ENCODE data around the gene TENM4.

TENM4 gene

GRCh38 chr11:79119491-79120284, 321.1 kb downstream of the TENM4 start:
- TF ChIP-seq NFIC (IDR thresholded peaks at IDR 0.05): no peak
- no peak for TF ChIP-seq EGR1 (IDR thresholded peaks at IDR 0.05)
- TF ChIP-seq ZBTB7A (IDR thresholded peaks at IDR 0.05; ENCODE audit: low read depth): no peak
- no peak for TF ChIP-seq TAF1 (IDR thresholded peaks at IDR 0.05; ENCODE audit: low read depth)
- TF ChIP-seq CEBPB (IDR thresholded peaks at IDR 0.05): no peak
- TF ChIP-seq TCF12 (IDR thresholded peaks at IDR 0.05; ENCODE audit: low read depth): no peak
- no peak for TF ChIP-seq RAD21 (IDR thresholded peaks at IDR 0.05; ENCODE audit: low read depth)
- no peak for TF ChIP-seq FOXM1 (IDR thresholded peaks at IDR 0.05; ENCODE audit: borderline replicate concordance, low read depth)
- TF ChIP-seq, protein P1, sequence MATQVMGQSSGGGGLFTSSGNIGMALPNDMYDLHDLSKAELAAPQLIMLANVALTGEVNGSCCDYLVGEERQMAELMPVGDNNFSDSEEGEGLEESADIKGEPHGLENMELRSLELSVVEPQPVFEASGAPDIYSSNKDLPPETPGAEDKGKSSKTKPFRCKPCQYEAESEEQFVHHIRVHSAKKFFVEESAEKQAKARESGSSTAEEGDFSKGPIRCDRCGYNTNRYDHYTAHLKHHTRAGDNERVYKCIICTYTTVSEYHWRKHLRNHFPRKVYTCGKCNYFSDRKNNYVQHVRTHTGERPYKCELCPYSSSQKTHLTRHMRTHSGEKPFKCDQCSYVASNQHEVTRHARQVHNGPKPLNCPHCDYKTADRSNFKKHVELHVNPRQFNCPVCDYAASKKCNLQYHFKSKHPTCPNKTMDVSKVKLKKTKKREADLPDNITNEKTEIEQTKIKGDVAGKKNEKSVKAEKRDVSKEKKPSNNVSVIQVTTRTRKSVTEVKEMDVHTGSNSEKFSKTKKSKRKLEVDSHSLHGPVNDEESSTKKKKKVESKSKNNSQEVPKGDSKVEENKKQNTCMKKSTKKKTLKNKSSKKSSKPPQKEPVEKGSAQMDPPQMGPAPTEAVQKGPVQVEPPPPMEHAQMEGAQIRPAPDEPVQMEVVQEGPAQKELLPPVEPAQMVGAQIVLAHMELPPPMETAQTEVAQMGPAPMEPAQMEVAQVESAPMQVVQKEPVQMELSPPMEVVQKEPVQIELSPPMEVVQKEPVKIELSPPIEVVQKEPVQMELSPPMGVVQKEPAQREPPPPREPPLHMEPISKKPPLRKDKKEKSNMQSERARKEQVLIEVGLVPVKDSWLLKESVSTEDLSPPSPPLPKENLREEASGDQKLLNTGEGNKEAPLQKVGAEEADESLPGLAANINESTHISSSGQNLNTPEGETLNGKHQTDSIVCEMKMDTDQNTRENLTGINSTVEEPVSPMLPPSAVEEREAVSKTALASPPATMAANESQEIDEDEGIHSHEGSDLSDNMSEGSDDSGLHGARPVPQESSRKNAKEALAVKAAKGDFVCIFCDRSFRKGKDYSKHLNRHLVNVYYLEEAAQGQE (IDR thresholded peaks at IDR 0.05; ENCODE audit: low read depth): no peak
- no peak for TF ChIP-seq TEAD4 (IDR thresholded peaks at IDR 0.05)
- TF ChIP-seq EP300 (IDR thresholded peaks at IDR 0.05; ENCODE audit: borderline replicate concordance): no peak

- TF ChIP-seq, protein P2, sequence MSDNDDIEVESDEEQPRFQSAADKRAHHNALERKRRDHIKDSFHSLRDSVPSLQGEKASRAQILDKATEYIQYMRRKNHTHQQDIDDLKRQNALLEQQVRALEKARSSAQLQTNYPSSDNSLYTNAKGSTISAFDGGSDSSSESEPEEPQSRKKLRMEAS (IDR thresholded peaks at IDR 0.05): no peak
- TF ChIP-seq TAF1 (IDR thresholded peaks at IDR 0.05; ENCODE audit: low read depth) (no peak), YY1 (IDR thresholded peaks at IDR 0.05; ENCODE audit: low read depth) (no peak), EGR1 (IDR thresholded peaks at IDR 0.05) (no peak), NFIC (IDR thresholded peaks at IDR 0.05) (no peak), TCF12 (IDR thresholded peaks at IDR 0.05; ENCODE audit: low read depth) (no peak), ZBTB7A (IDR thresholded peaks at IDR 0.05; ENCODE audit: low read depth) (no peak), FOXM1 (IDR thresholded peaks at IDR 0.05; ENCODE audit: borderline replicate concordance, low read depth) (no peak), CREB1 (IDR thresholded peaks at IDR 0.05; ENCODE audit: low read depth) (no peak), RAD21 (IDR thresholded peaks at IDR 0.05; ENCODE audit: low read depth) (no peak), CEBPB (IDR thresholded peaks at IDR 0.05) (no peak), EP300 (IDR thresholded peaks at IDR 0.05; ENCODE audit: borderline replicate concordance) (no peak), TEAD4 (IDR thresholded peaks at IDR 0.05) (no peak)
- TF ChIP-seq, protein P1 (IDR thresholded peaks at IDR 0.05; ENCODE audit: low read depth): no peak
- TF ChIP-seq, protein P3, sequence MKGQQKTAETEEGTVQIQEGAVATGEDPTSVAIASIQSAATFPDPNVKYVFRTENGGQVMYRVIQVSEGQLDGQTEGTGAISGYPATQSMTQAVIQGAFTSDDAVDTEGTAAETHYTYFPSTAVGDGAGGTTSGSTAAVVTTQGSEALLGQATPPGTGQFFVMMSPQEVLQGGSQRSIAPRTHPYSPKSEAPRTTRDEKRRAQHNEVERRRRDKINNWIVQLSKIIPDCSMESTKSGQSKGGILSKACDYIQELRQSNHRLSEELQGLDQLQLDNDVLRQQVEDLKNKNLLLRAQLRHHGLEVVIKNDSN (IDR thresholded peaks at IDR 0.05): no peak
These were observed 323.3 kb downstream of the TENM4 start for GRCh38 chr11:79117488-79117887.

- TF ChIP-seq YY1 (IDR thresholded peaks at IDR 0.05; ENCODE audit: low read depth): no peak
- TF ChIP-seq TCF12 (IDR thresholded peaks at IDR 0.05; ENCODE audit: low read depth): no peak
- no peak for TF ChIP-seq EGR1 (IDR thresholded peaks at IDR 0.05)
- TF ChIP-seq, protein P1 (IDR thresholded peaks at IDR 0.05; ENCODE audit: low read depth): no peak
- no peak for TF ChIP-seq CREB1 (IDR thresholded peaks at IDR 0.05; ENCODE audit: low read depth)
- no peak for TF ChIP-seq RAD21 (IDR thresholded peaks at IDR 0.05; ENCODE audit: low read depth)
- no peak for TF ChIP-seq TAF1 (IDR thresholded peaks at IDR 0.05; ENCODE audit: low read depth)
- TF ChIP-seq TEAD4 (IDR thresholded peaks at IDR 0.05): no peak
- TF ChIP-seq EP300 (IDR thresholded peaks at IDR 0.05; ENCODE audit: borderline replicate concordance): no peak
- no peak for TF ChIP-seq CEBPB (IDR thresholded peaks at IDR 0.05)
- no peak for TF ChIP-seq NFIC (IDR thresholded peaks at IDR 0.05)
- no peak for TF ChIP-seq FOXM1 (IDR thresholded peaks at IDR 0.05; ENCODE audit: borderline replicate concordance, low read depth)
- TF ChIP-seq, protein P2 (IDR thresholded peaks at IDR 0.05): no peak
- TF ChIP-seq, protein P3 (IDR thresholded peaks at IDR 0.05): no peak
- no peak for TF ChIP-seq ZBTB7A (IDR thresholded peaks at IDR 0.05; ENCODE audit: low read depth)
These were observed 324.2 kb downstream of the TENM4 start for GRCh38 chr11:79116600-79116999.

Data from Ishikawa (cell line).